ENCODE measurements around the gene OR2A14. TPM values are rescaled to one million over a fixed set of nuclear protein-coding genes. Genes with fewer than 3 reads are reported as not detected.

Gene OR2A14
- total RNA-seq, 1 donor from 2014 or later: not detected

- Histone ChIP-seq H3K27me3 (no peaks in the 10 kb centered on the region), H3K36me3 (no peaks in the 10 kb centered on the region)
- DNase-seq: no peak
These were observed 10.3 kb downstream of the OR2A14 start for GRCh38 chr7:144133307-144133706.

GRCh38 chr7:144134116-144134515 lies 11.1 kb downstream of the OR2A14 start:
- Histone ChIP-seq H3K36me3 (no peaks in the 10 kb centered on the region), H3K4me1 (no peaks in the 10 kb centered on the region), H3K4me3 (no peak overlapping the region), H3K27ac (no peak overlapping the region), H3K9me3 (no peaks in the 10 kb centered on the region), H3K27me3 (no peaks in the 10 kb centered on the region)
- intact Hi-C loops (cut with DNase I): no loop called here
- DNase-seq (no peak), ATAC-seq (no peak)
- no peak for TF ChIP-seq CTCF (IDR thresholded peaks at IDR 0.05)

More at GRCh38 chr7:144133307-144133706, 10.3 kb downstream of the OR2A14 start:
- Histone ChIP-seq H3K27ac (no peak overlapping the region), H3K9me3 (no peaks in the 10 kb centered on the region), H3K4me1 (no peaks in the 10 kb centered on the region), H3K4me3 (no peak overlapping the region)
- no peak for TF ChIP-seq CTCF (IDR thresholded peaks at IDR 0.05)
- intact Hi-C loops (cut with DNase I): no loop called here
- no peak for ATAC-seq

GRCh38 chr7:144137501-144137900 lies 14.5 kb downstream of the OR2A14 start:
- H3K9me3 ChIP-seq: no peaks in the 10 kb centered on the region
- no peaks in the 10 kb centered on the region for H3K27me3 ChIP-seq
- H3K36me3 ChIP-seq: no peaks in the 10 kb centered on the region
- no peak for TF ChIP-seq CTCF (IDR thresholded peaks at IDR 0.05)
- DNase-seq (no peak), ATAC-seq (no peak)
- H3K27ac ChIP-seq: no peak overlapping the region
- H3K4me1 ChIP-seq: no peaks in the 10 kb centered on the region
- intact Hi-C loops (cut with DNase I): no loop called here
- H3K4me3 ChIP-seq: no peak overlapping the region

- Histone ChIP-seq H3K36me3 (no peaks in the 10 kb centered on the region), H3K4me1 (no peaks in the 10 kb centered on the region), H3K9me3 (no peaks in the 10 kb centered on the region), H3K4me3 (no peak overlapping the region), H3K27me3 (no peaks in the 10 kb centered on the region), H3K27ac (no peak overlapping the region)
- no peak for ATAC-seq
- no peak for TF ChIP-seq CTCF (IDR thresholded peaks at IDR 0.05)
- DNase-seq: no peak
- intact Hi-C loops (cut with DNase I): no loop called here
These were observed 19.2 kb downstream of the OR2A14 start for GRCh38 chr7:144142187-144142586.

GRCh38 chr7:144144426-144144825 lies 21.4 kb downstream of the OR2A14 start:
- no peak for TF ChIP-seq CTCF (IDR thresholded peaks at IDR 0.05)
- intact Hi-C loops (cut with DNase I): no loop called here
- Histone ChIP-seq H3K36me3 (no peaks in the 10 kb centered on the region), H3K9me3 (peaks cover 9% of the 10 kb centered on the region), H3K27ac (no peak overlapping the region), H3K4me3 (no peak overlapping the region), H3K4me1 (no peaks in the 10 kb centered on the region), H3K27me3 (no peaks in the 10 kb centered on the region)
- no peak for ATAC-seq
- no peak for DNase-seq

GRCh38 chr7:144148224-144148827 lies 25.4 kb downstream of the OR2A14 start:
- no peak for DNase-seq
- intact Hi-C loops (cut with DNase I): no loop called here

More at GRCh38 chr7:144148224-144148827, 25.4 kb downstream of the OR2A14 start:
- ATAC-seq: no peak
- H3K4me1 ChIP-seq: no peaks in the 10 kb centered on the region
- no peaks in the 10 kb centered on the region for H3K27me3 ChIP-seq
- no peak overlapping the region for H3K27ac ChIP-seq
- peaks cover 9% of the 10 kb centered on the region for H3K9me3 ChIP-seq
- H3K4me3 ChIP-seq: no peak overlapping the region
- no peak for TF ChIP-seq CTCF (IDR thresholded peaks at IDR 0.05)
- no peaks in the 10 kb centered on the region for H3K36me3 ChIP-seq
